K562 (cell line): ENCODE results near the gene PSMD4. TPM values are rescaled to one million over a fixed set of nuclear protein-coding genes. Genes with fewer than 3 reads are reported as not detected.

Source experiments
- DMBX1 ChIP-seq: fragments of 250-450 bp; sonication (Bioruptor Pico); IDR thresholded peaks from 2 replicates; pipeline ENCODE4 v1.8.0; 2022; ENCODE audit warnings: inconsistent platforms, mild to moderate bottlenecking, moderate library complexity, borderline replicate concordance
- ELK1 ChIP-seq: sonication (generic); formaldehyde crosslinking; IDR thresholded peaks from 2 replicates; pipeline ENCODE4 v1.8.1; 2022; ENCODE audit warnings: missing genetic modification reagents
- EWSR1 ChIP-seq: fragments of 450-650 bp; IDR thresholded peaks from 2 replicates; pipeline ENCODE4 v1.6.1; 2018; ENCODE audit warnings: borderline replicate concordance, mild to moderate bottlenecking, low read depth, moderate library complexity; ENCODE audit not compliant: partially characterized antibody
- GABPB2 ChIP-seq: fragments of 250-450 bp; sonication (Bioruptor Pico); conservative IDR thresholded peaks from 2 replicates; pipeline ENCODE4 v1.5.1; 2021; ENCODE audit warnings: mild to moderate bottlenecking
- GTF3C2 ChIP-seq: IDR thresholded peaks from 3 replicates; pipeline ENCODE4 v1.6.1; 2011; ENCODE audit warnings: borderline replicate concordance, mild to moderate bottlenecking, moderate library complexity; ENCODE audit not compliant: insufficient read length; ENCODE audit errors: extremely low read depth
- LEF1 ChIP-seq: fragments of 450-650 bp; IDR thresholded peaks from 2 replicates; pipeline ENCODE4 v1.6.1; 2016; ENCODE audit warnings: mild to moderate bottlenecking
- MECOM ChIP-seq: fragments of 250-450 bp; sonication (Bioruptor Pico); IDR thresholded peaks from 2 replicates; pipeline ENCODE4 v1.8.0; 2022; ENCODE audit warnings: inconsistent platforms
- NUFIP1 ChIP-seq: fragments of 450-650 bp; IDR thresholded peaks from 2 replicates; pipeline ENCODE4 v1.6.1; 2018; ENCODE audit not compliant: partially characterized antibody
- SETDB1 ChIP-seq: IDR thresholded peaks from one replicate; pipeline ENCODE4 v1.6.1; 2012; ENCODE audit warnings: low read length, control low read depth, inconsistent platforms
- TAL1 ChIP-seq: fragments of 450-650 bp; IDR thresholded peaks from 2 replicates; pipeline ENCODE4 v1.6.1; 2016; ENCODE audit warnings: mild to moderate bottlenecking
- TRIM25 ChIP-seq: fragments of 450-650 bp; IDR thresholded peaks from 2 replicates; pipeline ENCODE4 v1.7.0; 2016; ENCODE audit warnings: borderline replicate concordance
- ZBTB34 ChIP-seq: fragments of 250-450 bp; sonication (Bioruptor Pico); IDR thresholded peaks from 2 replicates; pipeline ENCODE4 v1.8.0; 2021; ENCODE audit warnings: mild to moderate bottlenecking, moderate library complexity
- ZBTB9 ChIP-seq: fragments of 450-650 bp; formaldehyde crosslinking; IDR thresholded peaks from 2 replicates; pipeline ENCODE4 v1.4.0; 2020; ENCODE audit warnings: mild to moderate bottlenecking, moderate library complexity
- ZNF175 ChIP-seq: fragments of 200-800 bp; sonication (Bioruptor generic); IDR thresholded peaks from 2 replicates; pipeline ENCODE4 v1.6.1; 2016; ENCODE audit warnings: low read depth, mild to moderate bottlenecking, missing genetic modification characterization, missing compliant biosample characterization
- ZNF639 ChIP-seq, 2 experiments: fragments of 200-800 bp in 1 of 2; sonication (Bioruptor generic) in 1 of 2; sonication (generic) in 1 of 2; formaldehyde crosslinking in 1 of 2; IDR thresholded peaks in 1 of 2; conservative IDR thresholded peaks in 1 of 2; 2 replicates each; pipeline versions ENCODE4 v1.5.0 to v1.6.1; 2016 to 2020; ENCODE audit warnings: missing compliant biosample characterization in 1 of 2, missing genetic modification characterization in 1 of 2, missing genetic modification reagents in 1 of 2
- polyA plus RNA-seq, 8 experiments: library from polyadenylated mRNA; depleted of rRNA in 4 of 8; stranded (reverse) in 5 of 8; unstranded in 3 of 8; fragments of >200 nt; fragmentation: Nextera tagmentation in 2 of 8; fragmentation: Illumina TruSeq in 1 of 8; extraction: Ambion mirVana in 2 of 8; extraction: Trizol in 1 of 8; gene quantifications; 2 replicates each; pipeline versions ENCODE4 v1.2.1 to v1.2.3, GENCODE V29; 2011 to 2014; ENCODE audit warnings: inconsistent platforms in 1 of 8, missing spikeins in 1 of 8
- total RNA-seq, 7 experiments: library from RNA; depleted of rRNA in 6 of 7; stranded (reverse); fragments of >200 nt in 6 of 7; fragmentation: Illumina TruSeq in 2 of 7; extraction: Trizol in 2 of 7; gene quantifications; 2 replicates each; pipeline versions ENCODE4 v1.2.1 to v1.2.3, GENCODE V29; 2011 to 2021; ENCODE audit warnings: low replicate concordance in 1 of 7

The PSMD4 gene
- total and polyA plus RNA-seq, 9 of the 15 experiments (the other 6 are each of a cell fraction or from before 2014, with no cell fraction given): 194 to 353 (median 295) TPM

GRCh38 chr1:151281225-151281968 lies 26.9 kb downstream of the PSMD4 start (continued):
- TF ChIP-seq GTF3C2 (no peak), SETDB1 (no peak), LEF1 (no peak; the same call in 1 of the 2 replicates), GABPB2 (CRISPR knock-in tag) (no peak), NUFIP1 (no peak), MECOM (CRISPR knock-in tag) (peak; percentile 61; the same call in 1 of the 2 replicates), ZNF175 (CRISPR knock-in tag) (0 out of 2 replicates have a peak, but pooled peaks have one; percentile 53), TAL1 (0 out of 2 replicates have a peak, but pooled peaks have one; percentile 12), DMBX1 (CRISPR knock-in tag) (no peak), ZNF639 (CRISPR knock-in tag; conservative IDR thresholded peaks at IDR 0.05 in 1 of 2, IDR thresholded peaks at IDR 0.05 in 1 of 2) (no peak), EWSR1 (no peak), ZBTB34 (CRISPR knock-in tag) (no peak), TRIM25 (no peak; the same call in 1 of the 2 replicates), ZBTB9 (CRISPR knock-in tag) (no peak; the same call in 1 of the 2 replicates), ELK1 (CRISPR knock-in tag) (no peak)
